HUDEP-2 (cell line): ENCODE measurements around the gene SGCA.

Experiments
- DNase-seq, 76 experiments: peaks; one replicate each; lab custom pipeline; 2025; ENCODE audit not compliant: unreplicated experiment in 76 of 76; lab: John Stamatoyannopoulos, UW

SGCA gene

GRCh38 chr17:50164697-50164988 is 1.2 kb upstream of the SGCA start:
- DNase-seq, result no peak

GRCh38 chr17:50165066-50165465 is 739 bp upstream of the SGCA start:
- no peak for DNase-seq

- no peak for DNase-seq
Measured at GRCh38 chr17:50165466-50165865, 339 bp upstream of the SGCA start.

- DNase-seq, result no peak
Measured at GRCh38 chr17:50166518-50167181, 845 bp downstream of the SGCA start.

- DNase-seq, result no peak
Measured at GRCh38 chr17:50167371-50167770, 1.6 kb downstream of the SGCA start.

GRCh38 chr17:50168319-50168718 is 2.5 kb downstream of the SGCA start:
- no peak for DNase-seq

- peak in 43 of 76 experiments; percentile 3 to 62 (median 37) for DNase-seq
Measured at GRCh38 chr17:50169121-50169764, 3.4 kb downstream of the SGCA start.

GRCh38 chr17:50169881-50170459 is 4.2 kb downstream of the SGCA start:
- no peak for DNase-seq

- DNase-seq, result no peak
Measured at GRCh38 chr17:50170662-50171370, 5.0 kb downstream of the SGCA start.

GRCh38 chr17:50171371-50172071 is 5.7 kb downstream of the SGCA start:
- no peak for DNase-seq

GRCh38 chr17:50172130-50172529 is 6.3 kb downstream of the SGCA start:
- no peak for DNase-seq

- no peak for DNase-seq
Measured at GRCh38 chr17:50172936-50173334, 7.1 kb downstream of the SGCA start.

GRCh38 chr17:50173335-50173941 is 7.6 kb downstream of the SGCA start:
- no peak for DNase-seq

- no peak for DNase-seq
Measured at GRCh38 chr17:50174444-50174843, 8.6 kb downstream of the SGCA start.

GRCh38 chr17:50175035-50175807 is 9.4 kb downstream of the SGCA start:
- DNase-seq, result no peak

GRCh38 chr17:50176559-50177357 is 11.0 kb downstream of the SGCA start:
- DNase-seq, result no peak

GRCh38 chr17:50177476-50177875 is 11.7 kb downstream of the SGCA start:
- no peak for DNase-seq

- peak in 72 of 76 experiments; percentile 10 to 85 (median 64) for DNase-seq
Measured at GRCh38 chr17:50177983-50178834, 12.4 kb downstream of the SGCA start.
